ENCODE data around the gene TEX101. TPM values are rescaled to one million over a fixed set of nuclear protein-coding genes. Genes with fewer than 3 reads are reported as not detected.
A peak's percentile ranks its signal among the peaks of the same experiment; 100 is the strongest.

TEX101 gene
- total RNA-seq, 1 donor from 2014 or later, result not detected

GRCh38 chr19:43457809-43458208 is 43.1 kb downstream of the TEX101 start:
- Mint-ChIP-seq H3K4me3 (no peak overlapping the region), H3K27ac (no peak overlapping the region)

GRCh38 chr19:43460362-43461016 is 45.8 kb downstream of the TEX101 start:
- H3K36me3 Mint-ChIP-seq, result peaks cover 6% of the 10 kb centered on the region
- H3K27ac Mint-ChIP-seq, result no peak overlapping the region
- no peaks in the 10 kb centered on the region for H3K9me3 Mint-ChIP-seq
- H3K4me1 Mint-ChIP-seq, result peaks cover 10% of the 10 kb centered on the region
- no peak for TF ChIP-seq CTCF (IDR thresholded peaks at IDR 0.05; ENCODE audit: unreplicated experiment)
- peaks cover 31% of the 10 kb centered on the region for H3K27me3 Mint-ChIP-seq (ENCODE audit: low read depth)
- DNase-seq (ENCODE audit: low spot score in 2 of 2, unreplicated experiment in 2 of 2), result no peak
- no peak overlapping the region for H3K4me3 Mint-ChIP-seq

More at GRCh38 chr19:43457809-43458208, 43.1 kb downstream of the TEX101 start:
- Mint-ChIP-seq H3K9me3 (no peaks in the 10 kb centered on the region), H3K36me3 (peaks cover 6% of the 10 kb centered on the region), H3K27me3 (ENCODE audit: low read depth) (peaks cover 26% of the 10 kb centered on the region), H3K4me1 (peaks cover 9% of the 10 kb centered on the region)
- no peak for DNase-seq (ENCODE audit: low spot score in 2 of 2, unreplicated experiment in 2 of 2)
- no peak for TF ChIP-seq CTCF (IDR thresholded peaks at IDR 0.05; ENCODE audit: unreplicated experiment)

- peaks cover 5% of the 10 kb centered on the region for H3K4me1 Mint-ChIP-seq
- H3K27ac Mint-ChIP-seq, result no peak overlapping the region
- peaks cover 38% of the 10 kb centered on the region for H3K27me3 Mint-ChIP-seq (ENCODE audit: low read depth)
- DNase-seq (ENCODE audit: low spot score in 2 of 2, unreplicated experiment in 2 of 2), result no peak
- no peak for TF ChIP-seq CTCF (IDR thresholded peaks at IDR 0.05; ENCODE audit: unreplicated experiment)
- no peaks in the 10 kb centered on the region for H3K9me3 Mint-ChIP-seq
- peaks cover 6% of the 10 kb centered on the region for H3K36me3 Mint-ChIP-seq
- no peak overlapping the region for H3K4me3 Mint-ChIP-seq
Observed at GRCh38 chr19:43461303-43461702, 46.6 kb downstream of the TEX101 start.

GRCh38 chr19:43462383-43462782 is 47.7 kb downstream of the TEX101 start:
- TF ChIP-seq CTCF (IDR thresholded peaks at IDR 0.05; ENCODE audit: unreplicated experiment), result no peak
- Mint-ChIP-seq H3K9me3 (no peaks in the 10 kb centered on the region), H3K4me3 (peak overlapping the region; percentile 92), H3K4me1 (peaks cover 5% of the 10 kb centered on the region), H3K36me3 (peaks cover 6% of the 10 kb centered on the region), H3K27ac (peak overlapping the region; percentile 95), H3K27me3 (ENCODE audit: low read depth) (peaks cover 35% of the 10 kb centered on the region)
- DNase-seq (ENCODE audit: low spot score in 2 of 2, unreplicated experiment in 2 of 2), result no peak

GRCh38 chr19:43462785-43463380 is 48.2 kb downstream of the TEX101 start:
- H3K27me3 Mint-ChIP-seq (ENCODE audit: low read depth), result peaks cover 33% of the 10 kb centered on the region
- no peak for TF ChIP-seq CTCF (IDR thresholded peaks at IDR 0.05; ENCODE audit: unreplicated experiment)

More at GRCh38 chr19:43462785-43463380, 48.2 kb downstream of the TEX101 start:
- H3K4me3 Mint-ChIP-seq, result peak overlapping the region; percentile 92
- H3K36me3 Mint-ChIP-seq, result peaks cover 6% of the 10 kb centered on the region
- H3K9me3 Mint-ChIP-seq, result no peaks in the 10 kb centered on the region
- H3K27ac Mint-ChIP-seq, result peak overlapping the region; percentile 95
- no peak for DNase-seq (ENCODE audit: low spot score in 2 of 2, unreplicated experiment in 2 of 2)
- H3K4me1 Mint-ChIP-seq, result peaks cover 5% of the 10 kb centered on the region

Data from mesothelial cell of epicardium (in vitro differentiated cells).